Neural progenitor cell (in vitro differentiated cells): Measurements from ENCODE around the gene MYL2. TPM values are rescaled to one million over a fixed set of nuclear protein-coding genes. Genes with fewer than 3 reads are reported as not detected.

Experiments used
- DNase-seq: peaks from one replicate; pipeline ENCODE4 v3.0.0-alpha.2; 2016; ENCODE audit warnings: low spot score
- H2AFZ ChIP-seq: fragments of 200-600 bp; sonication (generic); replicated peaks from 2 replicates; pipeline ENCODE4 v1.6.1; 2016; ENCODE audit warnings: antibody characterized with exemption
- H3F3A ChIP-seq: fragments of 200-600 bp; sonication (generic); 2 replicates; pipeline ENCODE4 v1.6.1; 2016; ENCODE audit warnings: antibody characterized with exemption, low read depth
- H3K27ac ChIP-seq: fragments of 200-600 bp; sonication (generic); 2 replicates; pipeline ENCODE4 v1.5.1; 2016; ENCODE audit warnings: mild to moderate bottlenecking
- H3K27me3 ChIP-seq: fragments of 200-600 bp; sonication (generic); 2 replicates; pipeline ENCODE4 v1.6.1; 2016; ENCODE audit warnings: mild to moderate bottlenecking, moderate library complexity
- H3K36me3 ChIP-seq: fragments of 200-600 bp; sonication (generic); 2 replicates; pipeline ENCODE4 v1.5.1; 2016
- H3K4me1 ChIP-seq: fragments of 200-600 bp; sonication (generic); 2 replicates; pipeline ENCODE4 v1.6.1; 2016; ENCODE audit warnings: mixed run types
- H3K4me2 ChIP-seq: fragments of 200-600 bp; sonication (generic); 2 replicates; pipeline ENCODE4 v1.6.1; 2016
- H3K4me3 ChIP-seq: fragments of 200-600 bp; sonication (generic); 2 replicates; pipeline ENCODE4 v1.5.1; 2016
- H3K79me2 ChIP-seq: fragments of 200-600 bp; sonication (generic); 2 replicates; pipeline ENCODE4 v1.6.1; 2016; ENCODE audit warnings: low read depth
- H3K9ac ChIP-seq: fragments of 200-600 bp; sonication (generic); 2 replicates; pipeline ENCODE4 v1.6.1; 2016
- H3K9me3 ChIP-seq: fragments of 200-600 bp; sonication (generic); 2 replicates; pipeline ENCODE4 v1.5.1; 2016; ENCODE audit warnings: low read depth
- H4K20me1 ChIP-seq: fragments of 200-600 bp; sonication (generic); 2 replicates; pipeline ENCODE4 v1.6.1; 2016; ENCODE audit warnings: low read depth
- H3K27ac Mint-ChIP-seq: 3 replicates; pipeline ENCODE4 v1.8.0; 2021; ENCODE audit warnings: mixed read lengths
- H3K27me3 Mint-ChIP-seq: 2 replicates; pipeline ENCODE4 v1.8.0; 2022; ENCODE audit warnings: low read depth, mild to moderate bottlenecking, inconsistent platforms, moderate library complexity, mixed read lengths; ENCODE audit not compliant: insufficient read depth
- H3K36me3 Mint-ChIP-seq: 3 replicates; pipeline ENCODE4 v1.8.0; 2021; ENCODE audit warnings: mixed read lengths
- H3K4me1 Mint-ChIP-seq: 3 replicates; pipeline ENCODE4 v1.8.0; 2021; ENCODE audit warnings: mixed read lengths
- H3K4me3 Mint-ChIP-seq: 3 replicates; pipeline ENCODE4 v1.8.0; 2021; ENCODE audit warnings: mild to moderate bottlenecking, moderate library complexity, mixed read lengths
- H3K9me3 Mint-ChIP-seq: 3 replicates; pipeline ENCODE4 v1.8.0; 2020; ENCODE audit warnings: mixed read lengths
- CTCF ChIP-seq: fragments of 200-600 bp; sonication (generic); IDR thresholded peaks from 2 replicates; pipeline ENCODE4 v1.5.1; 2017; ENCODE audit warnings: antibody characterized with exemption, mild to moderate bottlenecking
- EZH2 ChIP-seq: fragments of 200-600 bp; sonication (generic); IDR thresholded peaks from 2 replicates; pipeline ENCODE4 v1.6.1; 2017; ENCODE audit warnings: antibody characterized with exemption, mild to moderate bottlenecking, moderate library complexity
- EZH2phosphoT487 ChIP-seq: fragments of 200-600 bp; sonication (generic); IDR thresholded peaks from 2 replicates; pipeline ENCODE4 v1.6.1; 2017; ENCODE audit warnings: antibody characterized with exemption
- total RNA-seq: library from RNA; depleted of rRNA; stranded (reverse); fragments of >200 nt; gene quantifications from 2 replicates; pipeline ENCODE4 v1.2.3, GENCODE V29; 2015; ENCODE audit warnings: low replicate concordance

The MYL2 gene
- total RNA-seq, 1 donor from 2014 or later: not detected

GRCh38 chr12:110885152-110885840 is 35.1 kb downstream of the MYL2 start:
- H3K4me3 ChIP-seq: no peak overlapping the region

GRCh38 chr12:110883251-110883650 is 37.1 kb downstream of the MYL2 start:
- H2AFZ ChIP-seq: no peak overlapping the region
- H3K9me3 ChIP-seq: no peaks in the 10 kb centered on the region
- Mint-ChIP-seq H3K4me3 (no peak overlapping the region), H3K27me3 (peaks cover 14% of the 10 kb centered on the region), H3K9me3 (peaks cover 3% of the 10 kb centered on the region), H3K36me3 (no peaks in the 10 kb centered on the region), H3K27ac (no peak overlapping the region), H3K4me1 (peaks cover 7% of the 10 kb centered on the region)
- H3K4me1 ChIP-seq: peaks cover 8% of the 10 kb centered on the region
- no peaks in the 10 kb centered on the region for H4K20me1 ChIP-seq
- no peaks in the 10 kb centered on the region for H3K36me3 ChIP-seq
- no peak for TF ChIP-seq EZH2phosphoT487
- TF ChIP-seq EZH2: no peak
- no peak for TF ChIP-seq CTCF
- no peak overlapping the region for H3K4me2 ChIP-seq
- no peak overlapping the region for H3K9ac ChIP-seq
- no peaks in the 10 kb centered on the region for H3K27me3 ChIP-seq
- peaks cover 8% of the 10 kb centered on the region for H3F3A ChIP-seq
- H3K79me2 ChIP-seq: no peaks in the 10 kb centered on the region
- H3K4me3 ChIP-seq: no peak overlapping the region
- no peak for DNase-seq
- H3K27ac ChIP-seq: no peak overlapping the region

More at GRCh38 chr12:110885152-110885840, 35.1 kb downstream of the MYL2 start:
- Histone ChIP-seq H3K9me3 (no peaks in the 10 kb centered on the region), H2AFZ (no peak overlapping the region), H3F3A (peaks cover 8% of the 10 kb centered on the region), H3K4me2 (no peak overlapping the region), H4K20me1 (no peaks in the 10 kb centered on the region), H3K4me1 (peaks cover 8% of the 10 kb centered on the region), H3K27me3 (no peaks in the 10 kb centered on the region), H3K9ac (no peak overlapping the region), H3K27ac (no peak overlapping the region), H3K79me2 (no peaks in the 10 kb centered on the region), H3K36me3 (no peaks in the 10 kb centered on the region)
- Mint-ChIP-seq H3K36me3 (no peaks in the 10 kb centered on the region), H3K27me3 (peaks cover 11% of the 10 kb centered on the region), H3K9me3 (peaks cover 3% of the 10 kb centered on the region), H3K4me3 (no peak overlapping the region), H3K4me1 (peaks cover 7% of the 10 kb centered on the region), H3K27ac (no peak overlapping the region)
- DNase-seq: peak; percentile 50
- TF ChIP-seq EZH2 (no peak), CTCF (no peak), EZH2phosphoT487 (no peak)

- H3F3A ChIP-seq: peaks cover 7% of the 10 kb centered on the region
- H3K79me2 ChIP-seq: no peaks in the 10 kb centered on the region
- Mint-ChIP-seq H3K27me3 (peaks cover 10% of the 10 kb centered on the region), H3K4me1 (peaks cover 4% of the 10 kb centered on the region), H3K4me3 (no peak overlapping the region), H3K36me3 (no peaks in the 10 kb centered on the region), H3K27ac (no peak overlapping the region), H3K9me3 (peaks cover 4% of the 10 kb centered on the region)
- no peaks in the 10 kb centered on the region for H3K36me3 ChIP-seq
- no peak overlapping the region for H3K27ac ChIP-seq
- DNase-seq: no peak
- H4K20me1 ChIP-seq: no peaks in the 10 kb centered on the region
- no peak overlapping the region for H2AFZ ChIP-seq
- H3K4me3 ChIP-seq: no peak overlapping the region
- TF ChIP-seq EZH2phosphoT487: no peak
- no peak for TF ChIP-seq CTCF
- TF ChIP-seq EZH2: no peak
- no peaks in the 10 kb centered on the region for H3K27me3 ChIP-seq
- H3K9ac ChIP-seq: no peak overlapping the region
- H3K4me2 ChIP-seq: no peak overlapping the region
- no peaks in the 10 kb centered on the region for H3K9me3 ChIP-seq
- peaks cover 7% of the 10 kb centered on the region for H3K4me1 ChIP-seq
Measured at GRCh38 chr12:110880651-110881050, 39.7 kb downstream of the MYL2 start.
